K562 (cell line): Measurements from ENCODE around the gene MYO1E. TPM values are rescaled to one million over a fixed set of nuclear protein-coding genes. Genes with fewer than 3 reads are reported as not detected.

ENCODE experiments used
- ATAC-seq: fragments of 200-7000 bp; cut with Tn5 transposase; 3 replicates; pipeline ENCODE4 v1.9.1; 2020; ENCODE audit warnings: moderate library complexity
- BruUV-seq: library from RNA; stranded (reverse); fragments of 400-500 nt; replicated peaks from 2 replicates; lab custom pipeline; 2021; lab: Mats Ljungman, UMichigan
- CTCF ChIA-PET: fragments of 300-600 bp; formaldehyde crosslinking; extraction: SDS; loops from one replicate; lab custom pipeline; 2021; ENCODE audit warnings: low intra/inter-chr PET ratio; lab: Yijun Ruan, JAX
- POLR2A ChIA-PET: fragments of 300-600, 350-650 bp; sonication (Branson Sonifier 250); formaldehyde crosslinking; extraction: SDS; loops from one replicate; lab custom pipeline; 2021; ENCODE audit warnings: antibody characterized with exemption, inconsistent platforms; lab: Yijun Ruan, JAX
- DNase-seq, 4 experiments: peaks; one replicate each; pipeline versions ENCODE4 v3.0.0 to v3.0.0-alpha.2; 2011 to 2018; ENCODE audit warnings: low spot score in 3 of 4, mixed read lengths in 3 of 4; ENCODE audit errors: extremely low read depth in 1 of 4
- FAIRE-seq: peaks from 2 replicates; lab custom pipeline; 2011; peaks lifted over from hg19 to GRCh38; lab: Jason Lieb, UNC
- H2AFZ ChIP-seq: 2 replicates; pipeline ENCODE4 v1.6.0; 2011; ENCODE audit warnings: low read depth, low read length, control low read depth, inconsistent platforms
- H3K27ac ChIP-seq: fragments of 200-600 bp; 3 replicates; pipeline ENCODE4 v1.8.0; 2011; ENCODE audit warnings: low read depth, mild to moderate bottlenecking, control low read depth, inconsistent platforms, low read length, moderate library complexity, mixed read lengths; ENCODE audit errors: extremely low read depth
- H3K27me3 ChIP-seq, 2 experiments: fragments of 300-600 bp in 1 of 2; 2 replicates in 1 of 2; 3 replicates in 1 of 2; pipeline versions ENCODE4 v1.6.0 to v1.8.0; 2011; ENCODE audit warnings: inconsistent platforms in 2 of 2, low read length in 2 of 2, mild to moderate bottlenecking in 1 of 2, mixed read lengths in 1 of 2, moderate library complexity in 1 of 2; ENCODE audit not compliant: control insufficient read depth in 2 of 2, insufficient read depth in 2 of 2
- H3K36me3 ChIP-seq: fragments of 300-600 bp; 3 replicates; pipeline ENCODE4 v1.8.0; 2011; ENCODE audit warnings: mild to moderate bottlenecking, low read length, inconsistent platforms; ENCODE audit not compliant: control insufficient read depth, insufficient read depth
- H3K4me1 ChIP-seq, 2 experiments: fragments of 200-600 bp in 1 of 2; replicated peaks in 1 of 2; 2 replicates in 1 of 2; 3 replicates in 1 of 2; pipeline versions ENCODE4 v1.5.1 to v1.8.0; 2011; ENCODE audit warnings: inconsistent platforms in 2 of 2, low read length in 2 of 2, mild to moderate bottlenecking in 1 of 2, mixed read lengths in 1 of 2, moderate library complexity in 1 of 2; ENCODE audit not compliant: control insufficient read depth in 2 of 2, insufficient read depth in 2 of 2
- H3K4me2 ChIP-seq: 2 replicates; pipeline ENCODE4 v1.6.1; 2011; ENCODE audit warnings: low read length, control low read depth, inconsistent platforms, mixed read lengths; ENCODE audit not compliant: insufficient read depth
- H3K4me3 ChIP-seq: fragments of 200-600 bp; sonication (generic), shearing (Covaris generic); 2 replicates; pipeline ENCODE4 v1.5.1; 2016; ENCODE audit warnings: control low read depth, inconsistent platforms
- H3K79me2 ChIP-seq: fragments of 200-600 bp; 3 replicates; pipeline ENCODE4 v1.8.0; 2011; ENCODE audit warnings: low read length, inconsistent platforms; ENCODE audit not compliant: control insufficient read depth, insufficient read depth
- H3K9ac ChIP-seq, 2 experiments: 2 replicates each; pipeline versions ENCODE4 v1.6.0 to v1.6.1; 2011; ENCODE audit warnings: low read depth in 2 of 2, low read length in 2 of 2, control low read depth in 1 of 2, inconsistent platforms in 1 of 2, mild to moderate bottlenecking in 1 of 2, mixed read lengths in 1 of 2; ENCODE audit not compliant: insufficient read depth in 1 of 2
- H3K9me1 ChIP-seq: one replicate; pipeline ENCODE4 v1.6.0; 2011; ENCODE audit warnings: inconsistent platforms, mild to moderate bottlenecking, low read length, moderate library complexity; ENCODE audit not compliant: control insufficient read depth, insufficient read depth
- H3K9me3 ChIP-seq: replicated peaks from 2 replicates; pipeline ENCODE4 v1.5.1; 2011; ENCODE audit warnings: low read depth, low read length, inconsistent platforms; ENCODE audit not compliant: control insufficient read depth, insufficient read depth
- H4K20me1 ChIP-seq: replicated peaks from 2 replicates; pipeline ENCODE4 v1.6.1; 2011; ENCODE audit warnings: low read length, inconsistent platforms, mixed read lengths; ENCODE audit not compliant: control insufficient read depth, insufficient read depth
- CHD2 ChIP-seq: IDR thresholded peaks from 2 replicates; pipeline ENCODE4 v1.6.1; 2011; ENCODE audit warnings: low read depth, low read length
- MEF2A ChIP-seq: IDR thresholded peaks from 2 replicates; pipeline ENCODE4 v1.6.1; 2011; ENCODE audit warnings: low read depth, mild to moderate bottlenecking, low read length, moderate library complexity; ENCODE audit not compliant: control insufficient read depth
- RBM39 ChIP-seq: fragments of 200-400 bp; formaldehyde crosslinking; optimal IDR thresholded peaks from 2 replicates; pipeline ENCODE3; 2018; ENCODE audit warnings: low read depth, low read length
- RFX5 ChIP-seq: IDR thresholded peaks from 2 replicates; pipeline ENCODE4 v1.6.1; 2011; ENCODE audit warnings: low read depth, mild to moderate bottlenecking, improper control_type of control experiment, low read length
- SP2 ChIP-seq: IDR thresholded peaks from 2 replicates; pipeline ENCODE4 v1.6.1; 2011; ENCODE audit warnings: mild to moderate bottlenecking, low read depth, low read length, moderate library complexity; ENCODE audit not compliant: poor library complexity, severe bottlenecking; ENCODE audit errors: extremely low read depth
- TCF3 ChIP-seq: sonication (generic); formaldehyde crosslinking; IDR thresholded peaks from 2 replicates; pipeline ENCODE4 v1.4.0; 2020; ENCODE audit warnings: mild to moderate bottlenecking, missing genetic modification reagents
- ZNF124 ChIP-seq: sonication (generic); formaldehyde crosslinking; IDR thresholded peaks from 2 replicates; pipeline ENCODE4 v1.8.1; 2022; ENCODE audit warnings: missing genetic modification reagents
- WGBS: fragments of 100-300 bp; shearing (Covaris generic); methylation state at CpG from one replicate; pipeline ENCODE4 v1.1.6; 2016; ENCODE audit warnings: low coverage, mixed read lengths; ENCODE audit not compliant: insufficient coverage; ENCODE audit errors: missing lambda C conversion rate; 5-methylcytosine and 5-hydroxymethylcytosine counted together
- in situ Hi-C: fragments of 300-500 bp; cut with MboI; formaldehyde crosslinking; loops from 4 replicates; pipeline ENCODE4 v1.15.0; 2018; ENCODE audit warnings: inconsistent platforms, mixed read lengths
- intact Hi-C: fragments of 100-400 bp; cut with micrococcal nuclease; formaldehyde crosslinking; loops from 2 replicates; pipeline ENCODE4 v1.14.2; 2022
- polyA plus RNA-seq, 8 experiments: library from polyadenylated mRNA; depleted of rRNA in 4 of 8; stranded (reverse) in 5 of 8; unstranded in 3 of 8; fragments of >200 nt; fragmentation: Nextera tagmentation in 2 of 8; fragmentation: Illumina TruSeq in 1 of 8; extraction: Ambion mirVana in 2 of 8; extraction: Trizol in 1 of 8; gene quantifications; 2 replicates each; pipeline versions ENCODE4 v1.2.1 to v1.2.3, GENCODE V29; 2011 to 2014; ENCODE audit warnings: inconsistent platforms in 1 of 8, missing spikeins in 1 of 8
- total RNA-seq, 7 experiments: library from RNA; depleted of rRNA in 6 of 7; stranded (reverse); fragments of >200 nt in 6 of 7; fragmentation: Illumina TruSeq in 2 of 7; extraction: Trizol in 2 of 7; gene quantifications; 2 replicates each; pipeline versions ENCODE4 v1.2.1 to v1.2.3, GENCODE V29; 2011 to 2021; ENCODE audit warnings: low replicate concordance in 1 of 7
- TF ChIP-seq, protein P1 (sequence below): fragments of 250-450 bp; sonication (Bioruptor Pico); IDR thresholded peaks from 2 replicates; pipeline ENCODE4 v1.4.0; 2020; ENCODE audit warnings: mild to moderate bottlenecking
- TF ChIP-seq, protein P2 (sequence below): sonication (generic); formaldehyde crosslinking; IDR thresholded peaks from 2 replicates; pipeline ENCODE4 v1.8.0; 2023; ENCODE audit warnings: missing genetic modification reagents, mild to moderate bottlenecking, borderline replicate concordance
- TF ChIP-seq, protein P3 (sequence below): sonication (generic); formaldehyde crosslinking; IDR thresholded peaks from 2 replicates; pipeline ENCODE4 v1.9.0; 2022; ENCODE audit warnings: mild to moderate bottlenecking, missing genetic modification reagents
- TF ChIP-seq, protein P4 (sequence below): fragments of 450-650 bp; formaldehyde crosslinking; IDR thresholded peaks from 2 replicates; pipeline ENCODE4 v1.4.0; 2020; ENCODE audit warnings: mild to moderate bottlenecking

The MYO1E gene
- total and polyA plus RNA-seq, 9 of the 15 experiments (the other 6 are each of a cell fraction or from before 2014, with no cell fraction given), result under 0.01 to 0.44 (median 0.01) TPM; not detected in 6

DNA sequence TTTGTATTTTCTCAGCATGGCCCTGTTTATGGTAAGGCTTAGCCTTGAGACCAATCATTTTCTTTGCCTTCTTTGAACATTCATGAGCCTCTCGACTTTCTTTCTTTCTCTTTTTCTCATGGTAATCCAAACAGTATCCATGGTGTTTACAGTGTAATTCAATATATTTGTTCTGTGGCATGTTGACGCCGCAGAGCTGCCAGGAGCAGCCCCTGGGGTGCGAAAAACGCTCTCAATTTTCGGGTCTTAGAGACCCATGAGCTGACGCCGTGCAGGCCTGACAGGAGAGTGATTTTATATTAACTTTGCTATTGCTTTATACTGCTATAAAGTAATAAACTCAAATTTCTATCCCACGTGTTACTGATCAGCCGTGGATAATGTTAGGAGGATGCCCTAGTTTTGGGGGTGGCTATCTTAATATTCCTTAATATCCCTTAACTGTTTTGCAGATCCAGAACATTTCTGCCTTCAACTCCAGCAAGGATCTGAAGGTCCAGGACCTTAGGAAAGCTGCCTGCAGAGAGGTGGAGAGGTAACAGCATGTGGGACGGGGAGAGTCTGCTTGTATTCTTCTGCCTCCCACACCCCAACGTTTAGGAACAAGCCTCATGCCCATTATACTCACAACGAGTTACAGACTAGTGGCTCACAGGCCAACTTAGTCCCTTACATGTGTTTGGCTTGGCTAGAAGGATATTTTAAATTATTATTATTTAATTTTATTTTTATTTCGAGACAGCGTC lies 29.3 kb upstream of the MYO1E start:
- no peaks in the 10 kb centered on the region for H3K9me3 ChIP-seq
- BruUV-seq, result no TSS peak
- WGBS, result under 1% methylated on average over 15 of the region's 15 CpGs
- no peak overlapping the region for H3K9ac ChIP-seq
- FAIRE-seq, result no peak
- ChIA-PET POLR2A (no interaction called here), CTCF (interaction anchor here (0.6 kb wide), 1 partner anchor 778 kb away, joined by 7 read pairs; no protein-coding TSS in a partner anchor)
- no peak overlapping the region for H3K27ac ChIP-seq
- no peaks in the 10 kb centered on the region for H4K20me1 ChIP-seq
- no peaks in the 10 kb centered on the region for H3K9me1 ChIP-seq
- intact Hi-C loops, result no loop called here
- no peak for ATAC-seq
- in situ Hi-C loops, result no loop called here
- H2AFZ ChIP-seq, result no peak overlapping the region
- H3K36me3 ChIP-seq, result no peaks in the 10 kb centered on the region
- H3K4me2 ChIP-seq, result no peak overlapping the region
- H3K4me1 ChIP-seq, result no peaks in the 10 kb centered on the region
- peaks cover 19 to 40% of the 10 kb centered on the region in 2 experiments for H3K27me3 ChIP-seq
- DNase-seq, result no peak
- H3K4me3 ChIP-seq, result no peak overlapping the region
- no peaks in the 10 kb centered on the region for H3K79me2 ChIP-seq
- TF ChIP-seq, protein P1, sequence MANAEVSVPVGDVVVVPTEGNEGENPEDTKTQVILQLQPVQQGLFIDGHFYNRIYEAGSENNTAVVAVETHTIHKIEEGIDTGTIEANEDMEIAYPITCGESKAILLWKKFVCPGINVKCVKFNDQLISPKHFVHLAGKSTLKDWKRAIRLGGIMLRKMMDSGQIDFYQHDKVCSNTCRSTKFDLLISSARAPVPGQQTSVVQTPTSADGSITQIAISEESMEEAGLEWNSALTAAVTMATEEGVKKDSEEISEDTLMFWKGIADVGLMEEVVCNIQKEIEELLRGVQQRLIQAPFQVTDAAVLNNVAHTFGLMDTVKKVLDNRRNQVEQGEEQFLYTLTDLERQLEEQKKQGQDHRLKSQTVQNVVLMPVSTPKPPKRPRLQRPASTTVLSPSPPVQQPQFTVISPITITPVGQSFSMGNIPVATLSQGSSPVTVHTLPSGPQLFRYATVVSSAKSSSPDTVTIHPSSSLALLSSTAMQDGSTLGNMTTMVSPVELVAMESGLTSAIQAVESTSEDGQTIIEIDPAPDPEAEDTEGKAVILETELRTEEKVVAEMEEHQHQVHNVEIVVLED, result no peak
- TF ChIP-seq ZNF124 (CRISPR knock-in tag) (no peak), TCF3 (CRISPR knock-in tag) (no peak), RFX5 (no peak), RBM39 (no peak), SP2 (no peak), CHD2 (no peak), MEF2A (no peak)
- TF ChIP-seq, protein P2, sequence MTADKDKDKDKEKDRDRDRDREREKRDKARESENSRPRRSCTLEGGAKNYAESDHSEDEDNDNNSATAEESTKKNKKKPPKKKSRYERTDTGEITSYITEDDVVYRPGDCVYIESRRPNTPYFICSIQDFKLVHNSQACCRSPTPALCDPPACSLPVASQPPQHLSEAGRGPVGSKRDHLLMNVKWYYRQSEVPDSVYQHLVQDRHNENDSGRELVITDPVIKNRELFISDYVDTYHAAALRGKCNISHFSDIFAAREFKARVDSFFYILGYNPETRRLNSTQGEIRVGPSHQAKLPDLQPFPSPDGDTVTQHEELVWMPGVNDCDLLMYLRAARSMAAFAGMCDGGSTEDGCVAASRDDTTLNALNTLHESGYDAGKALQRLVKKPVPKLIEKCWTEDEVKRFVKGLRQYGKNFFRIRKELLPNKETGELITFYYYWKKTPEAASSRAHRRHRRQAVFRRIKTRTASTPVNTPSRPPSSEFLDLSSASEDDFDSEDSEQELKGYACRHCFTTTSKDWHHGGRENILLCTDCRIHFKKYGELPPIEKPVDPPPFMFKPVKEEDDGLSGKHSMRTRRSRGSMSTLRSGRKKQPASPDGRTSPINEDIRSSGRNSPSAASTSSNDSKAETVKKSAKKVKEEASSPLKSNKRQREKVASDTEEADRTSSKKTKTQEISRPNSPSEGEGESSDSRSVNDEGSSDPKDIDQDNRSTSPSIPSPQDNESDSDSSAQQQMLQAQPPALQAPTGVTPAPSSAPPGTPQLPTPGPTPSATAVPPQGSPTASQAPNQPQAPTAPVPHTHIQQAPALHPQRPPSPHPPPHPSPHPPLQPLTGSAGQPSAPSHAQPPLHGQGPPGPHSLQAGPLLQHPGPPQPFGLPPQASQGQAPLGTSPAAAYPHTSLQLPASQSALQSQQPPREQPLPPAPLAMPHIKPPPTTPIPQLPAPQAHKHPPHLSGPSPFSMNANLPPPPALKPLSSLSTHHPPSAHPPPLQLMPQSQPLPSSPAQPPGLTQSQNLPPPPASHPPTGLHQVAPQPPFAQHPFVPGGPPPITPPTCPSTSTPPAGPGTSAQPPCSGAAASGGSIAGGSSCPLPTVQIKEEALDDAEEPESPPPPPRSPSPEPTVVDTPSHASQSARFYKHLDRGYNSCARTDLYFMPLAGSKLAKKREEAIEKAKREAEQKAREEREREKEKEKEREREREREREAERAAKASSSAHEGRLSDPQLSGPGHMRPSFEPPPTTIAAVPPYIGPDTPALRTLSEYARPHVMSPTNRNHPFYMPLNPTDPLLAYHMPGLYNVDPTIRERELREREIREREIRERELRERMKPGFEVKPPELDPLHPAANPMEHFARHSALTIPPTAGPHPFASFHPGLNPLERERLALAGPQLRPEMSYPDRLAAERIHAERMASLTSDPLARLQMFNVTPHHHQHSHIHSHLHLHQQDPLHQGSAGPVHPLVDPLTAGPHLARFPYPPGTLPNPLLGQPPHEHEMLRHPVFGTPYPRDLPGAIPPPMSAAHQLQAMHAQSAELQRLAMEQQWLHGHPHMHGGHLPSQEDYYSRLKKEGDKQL, result no peak
- TF ChIP-seq, protein P3, sequence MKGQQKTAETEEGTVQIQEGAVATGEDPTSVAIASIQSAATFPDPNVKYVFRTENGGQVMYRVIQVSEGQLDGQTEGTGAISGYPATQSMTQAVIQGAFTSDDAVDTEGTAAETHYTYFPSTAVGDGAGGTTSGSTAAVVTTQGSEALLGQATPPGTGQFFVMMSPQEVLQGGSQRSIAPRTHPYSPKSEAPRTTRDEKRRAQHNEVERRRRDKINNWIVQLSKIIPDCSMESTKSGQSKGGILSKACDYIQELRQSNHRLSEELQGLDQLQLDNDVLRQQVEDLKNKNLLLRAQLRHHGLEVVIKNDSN (CRISPR knock-in tag), result no peak
- TF ChIP-seq, protein P4, sequence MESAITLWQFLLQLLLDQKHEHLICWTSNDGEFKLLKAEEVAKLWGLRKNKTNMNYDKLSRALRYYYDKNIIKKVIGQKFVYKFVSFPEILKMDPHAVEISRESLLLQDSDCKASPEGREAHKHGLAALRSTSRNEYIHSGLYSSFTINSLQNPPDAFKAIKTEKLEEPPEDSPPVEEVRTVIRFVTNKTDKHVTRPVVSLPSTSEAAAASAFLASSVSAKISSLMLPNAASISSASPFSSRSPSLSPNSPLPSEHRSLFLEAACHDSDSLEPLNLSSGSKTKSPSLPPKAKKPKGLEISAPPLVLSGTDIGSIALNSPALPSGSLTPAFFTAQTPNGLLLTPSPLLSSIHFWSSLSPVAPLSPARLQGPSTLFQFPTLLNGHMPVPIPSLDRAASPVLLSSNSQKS (CRISPR knock-in tag), result no peak
